B cell (primary cell): ENCODE data around the gene DNAJA4. TPM values are rescaled to one million over a fixed set of nuclear protein-coding genes. Genes with fewer than 3 reads are reported as not detected.

ENCODE experiments used
- ATAC-seq: fragments of 200-7000 bp; cut with Tn5 transposase; one replicate; pipeline ENCODE4 v1.10.0; 2021; ENCODE audit warnings: low read depth, mild to moderate bottlenecking, moderate number of reproducible peaks, moderate library complexity
- CTCF ChIA-PET: fragments of 350-600 bp; sonication (Branson Sonifier 250); formaldehyde crosslinking; loops from one replicate; lab custom pipeline; 2021; ENCODE audit warnings: antibody characterized with exemption, inconsistent platforms; lab: Charles Lee
- POLR2A ChIA-PET: fragments of 350-600 bp; sonication (Branson Sonifier 250); formaldehyde crosslinking; loops from one replicate; lab custom pipeline; 2021; ENCODE audit warnings: antibody characterized with exemption; lab: Charles Lee
- DNase-seq: peaks from one replicate; pipeline ENCODE4 v3.0.0; 2013
- H2AFZ ChIP-seq: 2 replicates; pipeline ENCODE4 v1.6.1; 2012; ENCODE audit warnings: mild to moderate bottlenecking, low read depth, low read length; ENCODE audit not compliant: insufficient read depth, poor library complexity, severe bottlenecking
- H3K27ac ChIP-seq, 2 donors: 1 replicate in 1 of 2; 2 replicates in 1 of 2; pipeline ENCODE4 v1.5.1; 2012 to 2013; ENCODE audit warnings: low read length in 2 of 2, mild to moderate bottlenecking in 2 of 2, moderate library complexity in 1 of 2
- H3K27me3 ChIP-seq, 4 experiments: fragments of 200-600 bp in 1 of 4; sonication (generic) in 1 of 4; replicated peaks in 1 of 4; 1 replicate in 2 of 4; 2 replicates in 2 of 4; pipeline versions ENCODE4 v1.6.1 to v1.7.0; 2013 to 2016; ENCODE audit warnings: low read length in 3 of 4, mild to moderate bottlenecking in 2 of 4, mixed read lengths in 1 of 4, moderate library complexity in 1 of 4; ENCODE audit not compliant: insufficient read depth in 4 of 4, control insufficient read depth in 3 of 4; ENCODE audit errors: control extremely low read depth in 1 of 4
- H3K36me3 ChIP-seq, 2 experiments: replicated peaks in 1 of 2; 1 replicate in 1 of 2; 2 replicates in 1 of 2; pipeline versions ENCODE4 v1.6.1 to v1.7.1; 2013; ENCODE audit warnings: low read length in 1 of 2; ENCODE audit not compliant: insufficient read depth in 2 of 2, control insufficient read depth in 1 of 2; ENCODE audit errors: control extremely low read depth in 1 of 2, extremely low read depth in 1 of 2
- H3K4me1 ChIP-seq, 2 donors: fragments of 200-600 bp in 1 of 2; sonication (generic) in 1 of 2; 1 replicate in 1 of 2; 2 replicates in 1 of 2; pipeline versions ENCODE4 v1.5.1 to v1.6.1; 2013 to 2017; ENCODE audit warnings: low read length in 2 of 2; ENCODE audit not compliant: control insufficient read depth in 2 of 2, insufficient read depth in 2 of 2
- H3K4me2 ChIP-seq: replicated peaks from 2 replicates; pipeline ENCODE3; 2012; ENCODE audit warnings: mild to moderate bottlenecking, low read depth, low read length; ENCODE audit not compliant: poor library complexity, severe bottlenecking
- H3K4me3 ChIP-seq, 5 experiments: fragments of 200-600 bp in 1 of 5; sonication (generic) in 1 of 5; 1 replicate in 3 of 5; 2 replicates in 2 of 5; pipeline versions ENCODE4 v1.5.1 to v1.7.0; 2011 to 2016; ENCODE audit warnings: low read length in 4 of 5, mild to moderate bottlenecking in 4 of 5, low read depth in 2 of 5, control low read depth in 1 of 5, moderate library complexity in 1 of 5; ENCODE audit not compliant: insufficient read depth in 1 of 5; ENCODE audit errors: control extremely low read depth in 1 of 5, extremely low read depth in 1 of 5
- H3K79me2 ChIP-seq: fragments of 200-600 bp; sonication (generic); one replicate; pipeline ENCODE4 v1.6.0; 2016; ENCODE audit warnings: low read length; ENCODE audit not compliant: control insufficient read depth, insufficient read depth
- H3K9ac ChIP-seq: fragments of 200-600 bp; sonication (generic); 2 replicates; pipeline ENCODE4 v1.6.1; 2017; ENCODE audit warnings: mild to moderate bottlenecking, low read length, moderate library complexity
- H3K9me3 ChIP-seq, 3 donors: one replicate each; pipeline versions ENCODE4 v1.6.1 to v1.7.1; 2013; ENCODE audit warnings: low read length in 2 of 3; ENCODE audit not compliant: control insufficient read depth in 2 of 3, insufficient read depth in 1 of 3; ENCODE audit errors: control extremely low read depth in 1 of 3
- H4K20me1 ChIP-seq: 2 replicates; pipeline ENCODE4 v1.6.0; 2012; ENCODE audit warnings: mild to moderate bottlenecking, low read length; ENCODE audit not compliant: insufficient read depth, control insufficient read depth, poor library complexity, severe bottlenecking
- H3K27ac Mint-ChIP-seq: one replicate; pipeline ENCODE4 v1.8.0; 2021; ENCODE audit warnings: mixed read lengths
- H3K27me3 Mint-ChIP-seq: one replicate; pipeline ENCODE4 v1.8.0; 2021; ENCODE audit warnings: mixed read lengths
- H3K4me1 Mint-ChIP-seq: one replicate; pipeline ENCODE4 v1.8.0; 2021; ENCODE audit warnings: mixed read lengths
- H3K4me3 Mint-ChIP-seq: one replicate; pipeline ENCODE4 v1.8.0; 2021; ENCODE audit warnings: mixed read lengths
- H3K9me3 Mint-ChIP-seq: one replicate; pipeline ENCODE4 v1.8.0; 2022; ENCODE audit warnings: mixed read lengths; ENCODE audit not compliant: insufficient read depth
- EZH2 ChIP-seq: IDR thresholded peaks from 2 replicates; pipeline ENCODE4 v1.6.1; 2012; ENCODE audit warnings: borderline replicate concordance, low read depth, mild to moderate bottlenecking, moderate library complexity, low read length; ENCODE audit not compliant: insufficient read depth, poor library complexity, severe bottlenecking
- WGBS: methylation state at CpG from one replicate; pipeline ENCODE4 v1.1.5; 2013; ENCODE audit warnings: missing lambda C conversion rate; ENCODE audit not compliant: insufficient coverage; 5-methylcytosine and 5-hydroxymethylcytosine counted together
- intact Hi-C: fragments of 100-400 bp; cut with micrococcal nuclease; formaldehyde crosslinking; loops from one replicate; pipeline ENCODE4 v1.10.0; 2022
- polyA plus RNA-seq: library from polyadenylated mRNA; depleted of rRNA; stranded (reverse); fragments of >200 nt; gene quantifications from 2 replicates; pipeline ENCODE4 v1.2.3, GENCODE V29; 2012
- total RNA-seq, 2 donors: library from RNA; stranded (reverse); fragments of 120-200 nt in 1 of 2; gene quantifications; 1 replicate in 1 of 2; 2 replicates in 1 of 2; pipeline versions ENCODE4 v1.2.3 to v1.2.4, GENCODE V29; 2013 to 2022
- TF ChIP-seq, protein P1 (sequence below): fragments of 200-600 bp; IDR thresholded peaks from one replicate; pipeline ENCODE4 v1.8.0; 2022; ENCODE audit warnings: antibody characterized with exemption, mild to moderate bottlenecking

DNAJA4 gene
- total and polyA plus RNA-seq, 2 donors (not counting 1 experiment from before 2014, with no cell fraction given), result 13.2 to 20.0 TPM

DNA sequence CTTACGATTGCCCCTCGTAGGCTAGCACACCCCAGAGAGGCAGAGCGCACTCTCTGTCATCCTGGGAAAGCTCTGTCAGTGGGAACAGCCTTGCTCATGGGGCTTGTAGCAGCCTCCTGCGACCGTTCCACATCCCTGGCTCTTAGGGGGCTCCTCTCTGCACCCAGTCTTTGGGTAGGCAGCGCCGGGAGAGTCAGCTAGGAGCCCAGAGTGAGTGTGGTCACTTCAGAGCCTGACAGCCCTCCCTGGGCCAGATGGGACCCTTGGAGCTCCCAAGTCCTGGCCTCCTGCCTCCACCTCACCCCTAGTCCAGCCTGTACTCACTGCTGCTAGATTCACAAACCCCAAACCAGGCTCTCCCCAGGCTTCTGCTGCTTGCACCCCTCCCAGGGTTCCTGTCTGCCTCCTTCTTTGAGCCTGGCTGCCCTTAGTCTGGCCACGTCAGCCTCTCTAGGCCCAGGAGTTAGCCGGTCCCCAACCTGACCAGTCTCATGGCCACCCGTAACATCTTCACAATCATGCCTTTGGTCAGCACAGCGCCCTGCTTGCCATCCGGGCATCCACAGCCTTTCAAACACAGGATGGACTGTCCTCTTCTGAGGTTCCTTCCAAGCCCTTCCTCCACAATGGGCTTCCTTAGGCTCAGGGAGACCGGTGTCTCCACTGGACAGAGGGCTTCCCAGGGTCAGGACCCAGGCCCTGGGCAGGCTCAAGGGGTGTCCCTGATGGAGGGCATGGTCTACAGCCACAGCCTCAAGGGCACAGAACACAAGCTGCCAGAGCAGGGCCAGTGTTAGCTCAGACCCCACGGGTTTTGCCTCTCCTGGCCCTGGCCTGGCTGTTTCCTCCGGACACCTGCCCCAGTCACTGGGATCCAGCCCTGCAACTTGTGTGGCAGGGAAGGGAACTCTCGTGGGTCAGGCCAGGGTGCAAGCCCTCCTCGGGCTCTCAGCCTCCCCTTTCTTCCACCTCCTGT is 34.6 kb upstream of the DNAJA4 start:
- ChIA-PET POLR2A (no interaction called here), CTCF (no interaction called here)
- no peaks in the 10 kb centered on the region for H4K20me1 ChIP-seq
- no peaks in the 10 kb centered on the region for H3K36me3 ChIP-seq
- DNase-seq (no peak), ATAC-seq (no peak)
- 92% methylated on average over 15 of the region's 17 CpGs for WGBS
- H3K27ac ChIP-seq, result no peak overlapping the region
- no peaks in the 10 kb centered on the region for H3K4me1 Mint-ChIP-seq
- peaks cover 0 to 3% (median 0%) of the 10 kb centered on the region in 4 experiments for H3K27me3 ChIP-seq
- TF ChIP-seq, protein P1, sequence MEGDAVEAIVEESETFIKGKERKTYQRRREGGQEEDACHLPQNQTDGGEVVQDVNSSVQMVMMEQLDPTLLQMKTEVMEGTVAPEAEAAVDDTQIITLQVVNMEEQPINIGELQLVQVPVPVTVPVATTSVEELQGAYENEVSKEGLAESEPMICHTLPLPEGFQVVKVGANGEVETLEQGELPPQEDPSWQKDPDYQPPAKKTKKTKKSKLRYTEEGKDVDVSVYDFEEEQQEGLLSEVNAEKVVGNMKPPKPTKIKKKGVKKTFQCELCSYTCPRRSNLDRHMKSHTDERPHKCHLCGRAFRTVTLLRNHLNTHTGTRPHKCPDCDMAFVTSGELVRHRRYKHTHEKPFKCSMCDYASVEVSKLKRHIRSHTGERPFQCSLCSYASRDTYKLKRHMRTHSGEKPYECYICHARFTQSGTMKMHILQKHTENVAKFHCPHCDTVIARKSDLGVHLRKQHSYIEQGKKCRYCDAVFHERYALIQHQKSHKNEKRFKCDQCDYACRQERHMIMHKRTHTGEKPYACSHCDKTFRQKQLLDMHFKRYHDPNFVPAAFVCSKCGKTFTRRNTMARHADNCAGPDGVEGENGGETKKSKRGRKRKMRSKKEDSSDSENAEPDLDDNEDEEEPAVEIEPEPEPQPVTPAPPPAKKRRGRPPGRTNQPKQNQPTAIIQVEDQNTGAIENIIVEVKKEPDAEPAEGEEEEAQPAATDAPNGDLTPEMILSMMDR, result no peak
- no peak for TF ChIP-seq EZH2
- H3K27me3 Mint-ChIP-seq, result peaks cover 7% of the 10 kb centered on the region
- no peak overlapping the region for H3K4me3 ChIP-seq
- H3K9ac ChIP-seq, result no peak overlapping the region
- no peak overlapping the region for H3K27ac Mint-ChIP-seq
- intact Hi-C loops, result no loop called here
- no peaks in the 10 kb centered on the region for H3K4me1 ChIP-seq
- H3K79me2 ChIP-seq, result no peaks in the 10 kb centered on the region
- no peak overlapping the region for H3K4me2 ChIP-seq
- no peak overlapping the region for H2AFZ ChIP-seq
- no peaks in the 10 kb centered on the region for H3K9me3 Mint-ChIP-seq
- H3K9me3 ChIP-seq, result no peaks in the 10 kb centered on the region
- H3K4me3 Mint-ChIP-seq, result no peak overlapping the region

DNA sequence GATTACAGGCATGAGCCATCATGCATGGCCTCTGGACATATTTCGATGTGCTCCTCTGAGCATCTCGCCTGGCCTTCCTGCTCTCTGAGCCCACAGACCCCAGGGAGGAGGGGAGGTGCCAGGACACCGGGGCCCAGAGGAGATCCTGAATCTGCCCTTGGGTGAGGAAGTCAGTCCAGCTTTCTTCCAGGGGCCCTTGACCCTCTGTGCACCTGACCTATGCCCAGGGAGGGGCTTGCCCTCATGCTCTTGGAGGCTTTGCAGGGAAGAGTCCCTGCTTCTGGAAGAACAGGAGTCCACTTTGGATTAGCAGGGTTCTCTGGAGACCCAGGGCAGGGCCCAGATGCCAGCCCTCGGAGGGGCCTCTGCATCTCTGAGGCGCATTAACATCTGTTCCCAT is 31.4 kb upstream of the DNAJA4 start:
- peaks cover 11% of the 10 kb centered on the region for H3K27me3 Mint-ChIP-seq
- ChIA-PET POLR2A (no interaction called here), CTCF (interaction anchor here (0.9 to 1.5 kb wide), 3 partner anchors 8 to 38 kb away, joined by 3 read pairs; no protein-coding TSS in a partner anchor)
- TF ChIP-seq EZH2, result no peak
- TF ChIP-seq, protein P1, result no peak
- H3K79me2 ChIP-seq, result no peaks in the 10 kb centered on the region
- no peak overlapping the region for H3K4me2 ChIP-seq
- no peaks in the 10 kb centered on the region for H3K9me3 ChIP-seq
- no peaks in the 10 kb centered on the region for H3K36me3 ChIP-seq
- H3K4me3 ChIP-seq, result no peak overlapping the region
- H3K4me1 Mint-ChIP-seq, result no peaks in the 10 kb centered on the region
- no peak overlapping the region for H3K27ac Mint-ChIP-seq
- no peaks in the 10 kb centered on the region for H4K20me1 ChIP-seq
- no peak overlapping the region for H3K9ac ChIP-seq
- ATAC-seq (no peak), DNase-seq (no peak)
- no peak overlapping the region for H3K27ac ChIP-seq
- no peaks in the 10 kb centered on the region for H3K4me1 ChIP-seq
- H3K27me3 ChIP-seq, result peaks cover 0 to 3% (median 0%) of the 10 kb centered on the region in 4 experiments
- H2AFZ ChIP-seq, result no peak overlapping the region
- no peaks in the 10 kb centered on the region for H3K9me3 Mint-ChIP-seq
- intact Hi-C loops, result no loop called here
- 74% methylated on average over 5 of the region's 5 CpGs for WGBS
- no peak overlapping the region for H3K4me3 Mint-ChIP-seq
